Stimulated activated CD8-positive, alpha-beta memory T cell treated with anti-CD3 and anti-CD28 coated beads, Interleukin-4, amount 100 ng/mL, for 48 hours (primary cell): ENCODE measurements around the gene NEU4.
"Not testable (repeated sequence)": the region's sequence is repeated elsewhere in the genome, so short reads cannot be mapped to it uniquely, and the experiment has no call there.

ENCODE experiments used
- DNase-seq: peaks from one replicate; pipeline ENCODE4 v3.0.0-alpha.2; 2020

NEU4 gene, protein sequence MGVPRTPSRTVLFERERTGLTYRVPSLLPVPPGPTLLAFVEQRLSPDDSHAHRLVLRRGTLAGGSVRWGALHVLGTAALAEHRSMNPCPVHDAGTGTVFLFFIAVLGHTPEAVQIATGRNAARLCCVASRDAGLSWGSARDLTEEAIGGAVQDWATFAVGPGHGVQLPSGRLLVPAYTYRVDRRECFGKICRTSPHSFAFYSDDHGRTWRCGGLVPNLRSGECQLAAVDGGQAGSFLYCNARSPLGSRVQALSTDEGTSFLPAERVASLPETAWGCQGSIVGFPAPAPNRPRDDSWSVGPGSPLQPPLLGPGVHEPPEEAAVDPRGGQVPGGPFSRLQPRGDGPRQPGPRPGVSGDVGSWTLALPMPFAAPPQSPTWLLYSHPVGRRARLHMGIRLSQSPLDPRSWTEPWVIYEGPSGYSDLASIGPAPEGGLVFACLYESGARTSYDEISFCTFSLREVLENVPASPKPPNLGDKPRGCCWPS

DNA sequence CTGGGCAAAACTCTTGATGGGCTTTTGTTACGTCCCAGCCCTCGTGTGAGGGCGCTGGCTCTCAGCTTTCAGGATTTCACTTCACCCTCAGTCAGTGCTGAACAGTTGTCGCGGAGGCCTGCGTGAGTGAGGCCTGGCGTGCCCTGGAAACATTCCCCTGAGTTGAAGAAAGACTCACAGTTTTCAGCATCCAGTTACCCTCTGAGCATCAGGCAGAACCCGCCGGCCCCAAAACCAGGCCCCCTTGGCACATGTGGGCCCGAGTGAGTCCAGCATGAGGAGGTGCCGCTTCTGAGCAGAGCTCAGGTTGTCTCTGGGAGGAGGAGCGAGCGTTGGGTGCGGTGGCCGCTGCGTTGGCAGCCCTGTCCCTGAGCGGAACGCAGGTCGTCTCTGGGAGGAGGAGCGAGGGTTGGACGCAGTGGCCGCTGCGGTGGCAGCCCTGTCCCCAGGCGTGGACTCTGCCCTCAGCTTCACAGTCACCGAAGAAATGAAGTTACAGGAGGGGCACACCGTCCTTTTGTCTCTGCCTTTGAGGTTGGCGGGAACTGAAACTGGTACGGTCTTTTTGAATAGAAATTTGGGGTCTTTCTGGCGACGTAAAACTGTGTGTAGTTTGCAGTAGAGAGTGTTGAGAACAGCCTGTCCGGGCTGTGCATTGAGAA is at the start of gene NEU4:
Gene NEU4 (plus strand): TSS at position 473 of the 662 bp plus-strand sequence. CDS start 5,292 bp downstream, outside the sequence.
- no peak for DNase-seq

DNA sequence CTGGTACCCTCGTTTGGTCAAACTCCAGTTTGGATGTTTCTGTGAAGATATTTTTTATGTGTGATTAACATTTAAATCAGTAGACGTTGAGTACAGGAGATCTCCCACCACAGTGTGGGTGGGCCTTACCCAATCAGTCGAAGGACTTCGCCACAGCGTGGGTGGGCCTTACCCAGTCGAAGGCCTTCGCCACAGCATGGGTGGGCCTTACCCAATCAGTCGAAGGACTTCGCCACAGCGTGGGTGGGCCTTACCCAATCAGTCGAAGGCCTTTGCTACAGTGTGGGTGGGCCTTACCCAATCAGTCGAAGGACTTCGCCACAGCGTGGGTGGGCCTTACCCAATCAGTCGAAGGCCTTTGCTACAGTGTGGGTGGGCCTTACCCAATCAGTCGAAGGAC is 49.1 kb upstream of the NEU4 start:
- DNase-seq, result not testable (repeated sequence)

DNA sequence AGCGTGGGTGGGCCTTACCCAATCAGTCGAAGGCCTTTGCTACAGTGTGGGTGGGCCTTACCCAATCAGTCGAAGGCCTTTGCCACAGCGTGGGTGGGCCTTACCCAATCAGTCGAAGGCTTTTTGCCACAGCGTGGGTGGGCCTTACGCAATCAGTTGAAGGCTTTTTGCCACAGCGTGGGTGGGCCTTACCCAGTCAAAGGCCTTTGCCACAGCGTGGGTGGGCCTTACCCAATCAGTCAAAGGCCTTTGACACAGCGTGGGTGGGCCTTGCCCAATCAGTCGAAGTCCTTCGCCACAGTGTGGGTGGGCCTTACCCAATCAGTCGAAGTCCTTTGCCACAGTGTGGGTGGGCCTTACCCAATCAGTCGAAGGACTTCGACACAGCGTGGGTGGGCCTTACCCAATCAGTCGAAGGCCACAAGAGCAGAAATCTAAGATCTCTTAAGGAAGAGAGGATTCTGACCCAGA is 48.7 kb upstream of the NEU4 start:
- DNase-seq, result peak; percentile 38

DNA sequence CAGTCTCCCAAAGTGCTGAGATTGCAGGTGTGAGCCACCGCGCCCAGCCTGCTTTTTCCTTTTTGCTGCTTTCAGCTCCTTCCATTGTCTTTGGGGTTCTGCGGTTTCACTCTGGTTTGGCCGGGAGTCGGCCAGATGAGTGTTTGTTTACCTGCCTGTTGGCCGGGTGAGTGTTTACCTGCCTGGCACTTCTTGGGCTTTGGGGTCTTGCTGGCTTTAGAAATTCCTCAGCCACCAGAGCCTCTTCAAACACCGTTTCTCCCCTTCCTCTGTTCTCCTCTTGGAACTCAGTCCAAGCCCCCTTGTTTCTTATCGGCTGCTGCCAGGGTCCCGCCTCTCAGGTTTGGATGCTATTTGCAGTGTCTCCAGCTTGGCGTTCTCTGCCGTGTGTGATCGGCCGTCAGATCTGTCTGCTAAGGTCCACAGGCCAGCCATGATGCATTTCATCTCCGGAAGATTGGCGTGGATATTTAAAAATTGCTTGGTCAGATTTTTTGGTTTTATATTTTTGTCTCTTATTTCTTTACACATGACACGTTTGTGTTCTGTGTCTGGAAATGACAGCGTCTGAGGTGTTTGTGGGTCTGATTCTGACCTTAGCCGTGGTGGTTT is 46.6 kb upstream of the NEU4 start:
- DNase-seq, result no peak

DNA sequence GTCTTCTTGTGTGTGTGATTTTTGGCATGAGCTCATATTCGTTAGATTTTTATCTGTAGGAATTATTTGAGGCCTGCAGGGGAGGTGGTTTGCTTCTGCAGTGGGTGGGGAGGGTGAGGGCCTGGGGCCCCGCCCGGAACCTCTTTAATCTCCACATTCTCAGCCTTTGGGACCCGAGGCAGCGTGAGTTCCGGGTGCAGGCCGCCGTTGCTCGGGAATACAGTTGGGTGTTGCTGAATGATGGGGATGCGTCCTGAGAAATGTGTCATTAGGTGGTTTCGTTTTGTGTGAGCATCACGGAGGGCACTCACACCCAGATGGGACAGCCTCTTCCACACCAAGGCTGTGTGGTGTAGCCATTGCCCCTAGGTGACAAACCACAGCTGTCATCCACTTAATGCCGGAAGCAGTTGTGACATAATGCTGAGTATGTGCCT is 46.0 kb upstream of the NEU4 start:
- peak; percentile 74 for DNase-seq

DNA sequence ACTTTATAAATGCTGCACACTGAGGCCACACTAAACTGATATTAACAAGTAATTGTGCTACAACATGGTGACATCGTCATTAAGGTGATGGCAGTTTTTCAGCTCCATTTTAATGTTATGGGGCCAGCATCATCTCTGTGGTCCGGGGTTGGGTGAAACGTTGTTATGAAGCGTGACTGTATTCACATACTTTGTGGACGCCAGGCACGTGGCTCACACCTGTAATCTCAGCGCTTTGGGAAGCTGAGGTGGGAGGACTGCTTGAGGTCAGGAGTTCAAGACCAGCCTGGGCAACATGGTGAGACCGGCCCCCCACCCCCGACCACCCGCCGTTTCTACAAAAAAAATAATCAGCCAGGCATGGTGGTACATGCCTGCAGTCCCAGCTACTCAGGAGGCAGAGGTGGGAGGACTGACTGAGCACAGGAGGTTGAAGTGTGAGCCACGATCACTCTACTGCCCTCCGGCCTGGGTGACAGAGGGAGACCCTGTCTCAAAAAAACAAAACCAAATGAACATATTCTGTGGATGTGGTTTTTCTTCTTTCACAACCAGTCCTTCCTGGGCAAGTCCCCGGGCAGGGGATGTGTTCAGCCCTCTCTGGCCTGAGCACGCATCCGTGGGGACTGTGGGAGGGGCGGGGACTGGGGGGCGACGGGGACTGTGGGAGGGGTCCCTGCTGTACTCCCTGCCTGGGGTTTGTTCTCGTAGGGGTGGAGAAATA is 45.3 kb upstream of the NEU4 start:
- no peak for DNase-seq

DNA sequence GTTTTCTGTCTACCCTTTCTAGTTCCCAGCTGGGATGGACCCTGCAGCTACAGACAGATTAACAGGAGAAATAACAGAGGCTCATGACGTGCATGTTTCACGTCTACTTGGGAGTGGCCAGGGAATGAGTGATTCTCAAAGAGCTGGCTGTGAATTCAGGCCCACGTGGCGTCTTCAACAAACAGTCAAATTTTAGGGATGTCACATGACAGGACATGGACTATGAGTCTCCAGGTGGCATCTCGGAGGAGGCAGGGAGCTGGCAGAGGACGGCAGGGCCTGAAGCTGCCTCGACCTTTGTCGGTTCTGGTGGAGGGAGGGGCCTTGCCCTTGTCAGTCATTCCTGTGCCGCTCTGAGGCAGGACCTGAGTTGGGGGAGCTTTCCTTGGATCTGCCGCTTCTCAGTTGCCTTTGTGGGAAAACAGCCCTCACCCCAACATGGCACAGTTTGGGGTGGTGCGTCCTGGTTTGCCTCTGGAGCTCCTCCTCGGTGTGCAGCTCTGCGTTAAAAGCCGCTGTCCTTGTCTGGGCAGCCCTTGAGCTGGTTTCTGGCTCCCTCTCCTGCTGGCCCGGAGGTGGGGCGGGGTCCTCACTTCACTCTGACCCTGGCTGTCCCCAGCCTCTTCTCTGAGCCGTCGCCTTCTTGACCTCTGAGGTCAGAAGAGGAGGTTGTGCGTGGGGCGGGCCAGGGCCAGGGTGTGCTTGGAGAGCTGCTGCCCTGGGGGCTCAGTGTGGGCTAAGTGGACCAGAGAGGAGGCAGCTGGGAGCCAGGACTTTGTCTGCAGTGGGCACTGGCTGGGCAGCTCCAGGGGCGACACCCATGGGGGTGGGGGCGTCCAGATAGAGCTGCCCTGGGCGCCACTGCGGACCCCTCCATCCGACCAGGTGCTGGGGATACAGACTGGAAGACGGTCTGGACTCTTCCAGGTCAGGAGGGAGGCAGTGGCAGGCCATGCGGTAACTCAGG is 44.4 kb upstream of the NEU4 start:
- DNase-seq, result no peak

DNA sequence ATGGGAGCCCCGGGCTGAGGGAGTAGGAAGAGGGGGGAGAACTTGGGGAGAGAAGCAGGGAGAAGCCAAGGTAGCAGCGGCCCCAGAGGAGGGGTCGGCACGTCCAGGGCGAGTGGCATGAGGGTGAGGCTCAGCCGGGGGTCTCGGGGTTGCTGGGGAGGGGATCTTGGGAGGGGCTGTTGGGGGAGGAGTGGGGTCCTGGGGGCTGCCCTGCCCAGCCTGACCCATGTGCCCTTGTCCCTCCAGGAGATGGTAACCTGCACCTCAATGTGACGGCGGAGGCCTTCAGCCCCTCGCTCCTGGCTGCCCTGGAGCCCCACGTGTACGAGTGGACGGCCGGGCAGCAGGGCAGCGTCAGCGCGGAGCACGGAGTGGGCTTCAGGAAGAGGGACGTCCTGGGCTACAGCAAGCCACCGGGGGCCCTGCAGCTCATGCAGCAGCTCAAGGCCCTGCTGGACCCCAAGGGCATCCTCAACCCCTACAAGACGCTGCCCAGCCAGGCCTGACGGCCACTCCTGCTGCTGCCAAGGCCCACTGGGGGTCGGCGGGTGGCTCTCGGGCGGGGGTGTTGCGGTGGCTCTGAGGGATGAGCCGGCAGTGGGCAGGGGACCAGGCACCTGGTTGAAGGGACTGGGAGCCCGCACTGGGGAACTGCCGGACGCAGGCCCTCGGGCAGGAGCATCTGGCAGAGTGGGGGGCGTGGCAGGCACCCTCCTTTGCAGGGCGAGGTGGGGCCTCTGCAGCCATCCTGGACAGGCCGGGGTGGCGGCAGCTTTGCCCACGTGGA is 41.3 kb upstream of the NEU4 start:
- DNase-seq, result peak; percentile 18

DNA sequence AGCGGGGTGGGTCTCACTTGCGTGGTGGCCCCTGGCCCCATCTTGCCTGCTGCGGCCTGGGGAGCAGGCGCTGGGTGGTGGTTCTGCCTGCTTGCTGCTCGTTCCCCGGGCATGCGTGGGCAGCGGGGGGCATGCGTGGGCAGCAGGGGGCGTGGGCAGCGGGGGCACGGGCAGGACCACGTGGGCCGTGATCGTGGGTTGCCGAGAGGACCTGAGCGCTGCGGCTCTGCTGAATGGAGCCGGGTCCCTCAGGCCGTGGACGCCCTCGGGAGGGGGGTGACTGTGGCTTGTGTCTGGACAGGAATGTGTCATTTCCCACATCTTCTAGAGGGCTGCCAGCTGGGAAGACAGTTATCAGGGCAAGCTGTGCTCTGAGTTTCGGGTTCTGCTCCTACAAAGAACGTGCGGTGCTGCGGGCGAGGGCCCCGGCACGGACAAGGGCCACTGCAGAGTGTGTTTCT is 40.7 kb upstream of the NEU4 start:
- no peak for DNase-seq

DNA sequence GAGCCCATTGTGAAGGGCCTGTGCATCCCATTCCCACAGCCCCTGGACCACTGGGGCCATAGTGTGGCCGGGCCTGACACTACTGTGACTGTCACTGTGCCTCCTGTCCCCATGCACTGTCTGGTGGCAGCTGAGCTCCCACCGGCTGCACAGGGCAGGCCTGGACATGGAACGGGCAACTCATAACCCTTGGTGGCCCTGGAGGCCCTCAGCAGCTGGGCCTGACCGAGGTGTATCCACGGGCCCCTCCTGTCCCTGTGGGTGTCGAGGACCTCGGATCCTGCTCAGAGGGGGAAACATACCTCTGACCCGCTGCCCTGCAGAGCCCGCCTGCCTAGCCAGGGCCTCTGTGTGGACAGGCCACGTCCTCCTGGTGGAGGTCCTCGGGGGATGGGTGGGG is 40.1 kb upstream of the NEU4 start:
- DNase-seq, result no peak

DNA sequence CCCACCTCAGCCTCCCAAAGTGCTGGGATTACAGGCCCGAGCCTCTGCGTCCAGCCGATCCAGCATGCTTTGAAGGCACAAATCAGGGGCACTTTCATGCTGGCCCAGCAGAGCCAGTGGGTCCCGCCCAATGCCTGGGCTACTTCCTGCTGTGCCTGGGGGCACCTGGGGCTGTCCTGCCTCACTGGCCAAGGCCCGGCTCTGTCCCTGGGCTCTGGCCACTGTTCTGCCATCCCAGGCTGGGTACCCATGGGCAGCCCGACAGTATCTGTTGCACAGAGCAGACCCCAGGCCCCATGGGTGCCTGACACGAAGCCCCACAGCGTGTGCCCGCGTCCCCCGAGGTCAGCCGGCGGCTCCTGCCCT is 39.2 kb upstream of the NEU4 start:
- no peak for DNase-seq

DNA sequence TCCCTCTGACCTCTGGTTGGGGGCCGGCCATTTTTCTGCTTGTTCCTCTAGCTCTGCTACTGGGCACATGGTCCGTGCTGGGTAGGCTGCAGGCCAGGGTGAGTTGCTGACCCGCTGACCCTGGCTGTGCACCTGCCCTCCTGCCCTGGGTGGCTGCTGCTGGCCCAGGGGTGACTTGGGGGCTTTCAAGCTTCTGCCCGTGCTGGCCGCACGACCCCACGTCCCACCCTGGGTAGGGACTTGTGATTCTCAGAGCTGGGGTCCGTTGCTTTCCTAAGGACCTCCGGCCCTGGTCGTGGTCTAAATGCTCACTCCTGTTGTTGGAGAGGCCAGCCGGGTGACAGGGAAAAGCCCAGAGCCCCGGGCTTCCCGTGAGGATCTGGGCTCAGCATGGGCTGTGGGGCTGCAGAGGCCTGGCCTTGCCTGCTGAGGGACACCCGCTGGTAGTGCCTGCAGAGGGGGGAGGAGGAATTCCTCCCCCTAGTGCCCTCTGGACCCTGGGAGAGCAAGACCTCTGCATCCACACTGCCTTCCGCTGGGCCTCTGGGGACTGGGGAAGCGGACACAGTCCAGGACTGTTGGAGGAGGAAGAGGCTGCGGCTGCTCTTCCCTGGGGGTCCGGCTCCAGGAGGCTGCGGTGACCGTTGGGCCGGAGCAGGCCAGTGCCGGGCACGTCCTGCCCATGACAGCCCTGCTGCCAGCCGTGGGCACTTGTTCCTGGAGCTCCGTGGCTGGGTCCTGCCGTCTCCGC is 38.6 kb upstream of the NEU4 start:
- DNase-seq, result no peak

DNA sequence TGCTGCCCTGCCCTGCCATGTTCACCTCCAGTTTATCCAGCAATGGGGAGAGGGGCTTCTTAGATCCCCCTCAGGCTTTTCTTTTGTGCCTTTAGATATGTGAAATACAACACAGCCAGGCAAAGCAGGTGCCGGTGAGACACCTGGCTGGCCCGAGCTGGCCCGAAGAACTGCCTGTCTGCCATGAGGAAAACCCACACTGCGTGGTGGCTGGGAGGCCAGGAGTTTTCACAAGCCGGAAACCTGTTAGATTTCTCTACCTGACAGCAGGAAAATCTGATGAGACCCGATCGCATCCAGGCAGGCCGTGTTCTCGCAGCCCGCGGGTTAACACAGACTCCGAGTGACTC is 38.1 kb upstream of the NEU4 start:
- no peak for DNase-seq

DNA sequence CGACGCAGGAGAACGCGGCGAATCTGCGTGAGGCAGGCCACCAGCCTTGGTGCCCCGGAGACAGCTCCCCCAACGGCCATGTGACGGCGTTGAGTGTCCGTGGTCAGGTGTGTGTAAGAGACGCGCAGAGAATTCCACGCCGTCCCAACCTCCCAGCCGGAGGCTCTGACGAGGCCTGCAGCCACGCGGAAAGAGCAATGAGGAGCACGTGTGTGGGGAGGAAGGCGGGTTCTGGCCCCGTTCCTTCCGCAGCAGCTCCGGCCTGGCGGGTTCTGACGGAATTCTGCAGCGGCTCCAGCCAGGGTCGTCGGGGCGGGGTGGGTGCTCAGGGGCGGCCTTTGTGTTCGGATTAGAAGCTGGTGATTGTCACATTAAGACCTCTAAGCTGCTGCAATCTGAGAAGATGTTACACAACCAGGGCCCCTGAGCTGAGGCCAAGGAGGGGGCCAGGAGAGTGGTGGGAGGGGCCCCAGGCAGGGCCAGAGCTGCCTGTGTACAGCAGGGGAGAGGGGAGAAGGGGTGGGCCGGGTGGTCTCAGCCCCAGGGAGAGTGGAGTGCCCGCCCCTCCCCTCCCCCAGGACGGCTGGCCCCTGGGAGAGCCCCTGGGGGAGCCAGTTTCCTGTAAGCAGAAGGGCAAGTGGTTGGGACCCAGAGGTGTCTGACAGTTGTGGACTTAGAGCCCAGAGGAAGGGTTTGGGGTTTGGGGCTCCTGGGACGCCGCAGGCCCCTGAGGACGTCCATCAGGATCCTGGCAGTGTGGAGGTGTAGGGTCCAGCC is 37.5 kb upstream of the NEU4 start:
- DNase-seq, result no peak

DNA sequence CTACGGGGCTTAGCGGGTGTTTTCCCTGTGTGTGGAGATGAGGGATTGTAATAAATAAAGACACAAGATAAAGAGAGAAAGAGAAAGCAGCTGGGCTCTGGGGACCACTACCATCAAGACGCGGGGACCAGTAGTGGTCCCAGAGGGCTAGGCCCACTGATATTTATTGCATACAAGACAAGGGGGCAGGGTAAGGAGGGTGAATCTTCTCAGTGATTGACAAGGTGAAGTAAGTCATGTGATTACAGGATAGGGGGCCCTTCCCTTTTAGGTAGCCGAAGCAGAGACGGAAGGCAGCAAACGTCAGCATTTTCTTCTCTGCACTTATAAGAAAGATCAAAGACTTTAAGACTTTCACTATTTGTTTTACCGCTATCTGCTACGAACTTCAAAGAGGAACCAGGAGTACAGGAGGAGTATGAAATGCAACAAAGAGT is 36.9 kb upstream of the NEU4 start:
- no peak for DNase-seq

DNA sequence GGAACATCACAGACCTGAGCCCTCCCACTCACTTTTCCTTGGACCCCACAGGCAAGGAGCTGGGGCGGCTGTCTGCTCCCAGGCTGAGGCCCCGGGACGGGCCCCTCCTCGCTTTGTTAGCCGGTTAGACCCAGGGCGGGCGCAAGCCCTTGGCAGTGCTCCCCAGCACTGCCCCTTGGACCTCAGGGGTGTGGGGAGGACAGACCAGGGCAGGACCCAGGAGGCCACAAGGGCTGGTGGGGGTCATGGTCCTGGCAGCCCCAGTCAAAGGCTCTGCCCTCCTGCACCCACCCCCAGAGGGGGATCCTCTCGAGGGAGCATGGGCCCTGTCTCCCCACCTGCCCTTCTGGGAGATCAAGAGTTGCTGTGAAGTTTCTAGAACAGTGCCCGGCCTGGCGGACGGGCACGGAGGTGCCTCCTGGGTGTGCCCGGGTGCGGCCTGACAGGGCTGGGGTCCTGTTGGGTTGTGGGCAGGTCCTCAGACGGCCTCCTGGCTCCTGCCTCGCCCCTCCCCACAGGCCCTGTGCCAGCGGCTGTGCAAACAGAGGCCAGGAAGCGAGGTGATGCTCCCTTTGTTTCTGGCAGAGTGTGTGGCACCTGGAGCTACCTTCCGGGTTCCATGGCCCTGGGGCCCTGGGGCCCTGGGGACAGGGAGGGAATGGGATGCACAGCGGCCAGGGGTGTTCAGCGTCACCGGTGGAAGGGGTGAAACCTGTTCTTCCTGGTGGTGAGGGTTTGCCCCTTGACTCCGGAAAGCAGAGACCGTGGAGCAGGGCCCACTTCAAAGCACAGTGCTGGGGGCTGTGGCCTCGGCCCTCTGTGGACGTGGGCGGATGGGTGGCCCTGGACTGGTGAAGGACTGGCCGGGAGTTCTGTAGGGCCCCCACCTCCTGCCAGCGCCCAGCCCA is 35.2 kb upstream of the NEU4 start:
- no peak for DNase-seq

DNA sequence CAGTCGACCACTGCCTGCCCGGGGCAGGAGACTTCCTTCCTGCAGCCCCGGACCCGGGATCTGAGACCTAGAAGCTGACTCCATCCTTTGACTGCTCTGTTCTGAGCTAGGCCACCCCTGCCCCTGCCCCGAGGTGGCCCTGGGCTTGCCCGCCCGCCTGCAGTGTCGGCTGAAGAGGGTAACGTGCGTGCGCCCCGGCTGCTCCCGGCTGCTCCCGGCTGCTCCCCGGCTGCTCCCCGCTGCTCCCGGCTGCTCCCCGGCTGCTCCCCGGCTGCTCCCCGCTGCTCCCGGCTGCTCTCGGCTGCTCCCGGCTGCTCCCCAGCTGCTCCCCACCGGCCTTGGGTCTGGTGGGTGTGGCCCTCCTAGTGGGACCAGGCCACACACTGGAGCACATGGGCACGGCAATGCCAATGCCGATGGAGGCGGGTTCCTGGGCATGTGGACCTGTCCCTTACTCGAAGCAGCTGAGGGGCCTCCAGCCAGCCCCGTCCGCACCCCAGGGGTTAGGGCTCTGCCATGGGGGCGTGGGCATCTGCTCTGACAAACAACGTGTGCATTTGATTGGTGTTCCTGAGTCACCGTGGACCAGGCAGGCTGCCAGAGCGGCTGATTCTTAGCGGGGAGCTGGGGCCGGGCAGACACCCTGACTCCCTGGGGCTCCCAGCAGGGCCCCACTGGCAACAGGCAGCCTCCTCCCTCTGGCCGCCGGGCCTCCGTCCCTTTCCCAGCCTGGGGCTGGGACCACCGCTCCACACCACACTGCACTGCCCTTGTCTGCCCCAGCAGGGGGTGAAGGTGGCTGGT is 34.4 kb upstream of the NEU4 start:
- DNase-seq, result no peak
